HCT116 (cell line): ENCODE results near the gene TPI1. TPM values are rescaled to one million over a fixed set of nuclear protein-coding genes. Genes with fewer than 3 reads are reported as not detected.

Experiments used
- ATAC-seq: fragments of 200-7000 bp; cut with Tn5 transposase; 2 replicates; pipeline ENCODE4 v1.9.1; 2020; ENCODE audit warnings: mild to moderate bottlenecking, moderate library complexity
- BruUV-seq: library from RNA; stranded (reverse); fragments of 400-500 nt; replicated peaks from 2 replicates; lab custom pipeline; 2021; lab: Mats Ljungman, UMichigan
- CTCF ChIA-PET: fragments of 300-600 bp; sonication (Branson Sonifier 250); formaldehyde crosslinking; loops from one replicate; lab custom pipeline; 2021; ENCODE audit warnings: antibody characterized with exemption; lab: Charles Lee
- POLR2A ChIA-PET: fragments of 300-600, 350-600 bp; sonication (Branson Sonifier 250); formaldehyde crosslinking; loops from one replicate; lab custom pipeline; 2021; ENCODE audit warnings: antibody characterized with exemption; lab: Charles Lee
- RAD21 ChIA-PET, 2 experiments: fragments of 300-600 bp; sonication (Branson Sonifier 250); formaldehyde crosslinking; loops; one replicate each; lab custom pipeline; 2023; ENCODE audit warnings: low total read pairs in 2 of 2; ENCODE audit not compliant: uncharacterized antibody in 2 of 2, unreplicated experiment in 2 of 2, low non-redundant PET in 1 of 2; lab: Charles Lee
- DNase-seq: peaks from one replicate; pipeline ENCODE4 v3.0.0-alpha.2; 2010; ENCODE audit warnings: low read depth, low spot score
- H2AFZ ChIP-seq: fragments of 200-600 bp; shearing (Covaris generic), sonication (generic); 2 replicates; pipeline ENCODE4 v1.6.1; 2017; ENCODE audit warnings: low read depth, mixed run types, mixed read lengths, antibody characterized with exemption, low read length; ENCODE audit not compliant: poor library complexity, severe bottlenecking
- H3K27ac ChIP-seq: 2 replicates; pipeline ENCODE4 v1.5.1; 2012; ENCODE audit warnings: low read depth, low read length
- H3K27me3 ChIP-seq: fragments of 200-600 bp; sonication (generic); 2 replicates; pipeline ENCODE4 v1.6.1; 2016; ENCODE audit warnings: mixed run types, low read length, mixed read lengths; ENCODE audit not compliant: insufficient read depth
- H3K36me3 ChIP-seq, 2 experiments: fragments of 200-500 bp in 1 of 2; fragments of 200-600 bp in 1 of 2; sonication (Bioruptor generic) in 1 of 2; sonication (generic) in 1 of 2; 2 replicates each; pipeline versions ENCODE4 v1.5.1 to v1.6.1; 2014 to 2016; ENCODE audit warnings: low read length in 2 of 2, inconsistent platforms in 1 of 2, mixed read lengths in 1 of 2, mixed run types in 1 of 2; ENCODE audit not compliant: insufficient read depth in 2 of 2, control insufficient read depth in 1 of 2
- H3K4me1 ChIP-seq, 2 experiments: fragments of 200-600 bp in 1 of 2; sonication (generic) in 1 of 2; 2 replicates each; pipeline versions ENCODE4 v1.5.1 to v1.6.1; 2012 to 2017; ENCODE audit warnings: low read length in 2 of 2, inconsistent platforms in 1 of 2, mild to moderate bottlenecking in 1 of 2, mixed read lengths in 1 of 2, mixed run types in 1 of 2, moderate library complexity in 1 of 2; ENCODE audit not compliant: insufficient read depth in 2 of 2, control insufficient read depth in 1 of 2
- H3K4me2 ChIP-seq: fragments of 200-600 bp; sonication (generic); 2 replicates; pipeline ENCODE4 v1.6.1; 2017; ENCODE audit warnings: mixed run types, low read length, mixed read lengths
- H3K4me3 ChIP-seq, 2 experiments: fragments of 200-600 bp in 1 of 2; sonication (generic) in 1 of 2; replicated peaks in 1 of 2; 2 replicates each; pipeline ENCODE4 v1.5.1; 2011 to 2016; ENCODE audit warnings: low read length in 2 of 2, control low read depth in 1 of 2, low read depth in 1 of 2, mild to moderate bottlenecking in 1 of 2, mixed read lengths in 1 of 2, mixed run types in 1 of 2
- H3K79me2 ChIP-seq: fragments of 200-600 bp; sonication (generic); 2 replicates; pipeline ENCODE4 v1.6.1; 2017; ENCODE audit warnings: mild to moderate bottlenecking, mixed run types, low read length, moderate library complexity, mixed read lengths; ENCODE audit not compliant: insufficient read depth
- H3K9ac ChIP-seq: fragments of 200-600 bp; sonication (generic); 2 replicates; pipeline ENCODE4 v1.6.1; 2016; ENCODE audit warnings: low read length, mixed read lengths
- H3K9me2 ChIP-seq: fragments of 200-600 bp; sonication (generic), shearing (Covaris generic); 2 replicates; pipeline ENCODE4 v1.6.1; 2017; ENCODE audit warnings: mixed run types, mild to moderate bottlenecking, moderate library complexity; ENCODE audit not compliant: insufficient read depth
- H3K9me3 ChIP-seq, 2 experiments: fragments of 200-500 bp in 1 of 2; fragments of 200-600 bp in 1 of 2; sonication (Bioruptor generic) in 1 of 2; sonication (generic) in 1 of 2; 2 replicates each; pipeline ENCODE4 v1.6.1; 2014 to 2017; ENCODE audit warnings: low read length in 2 of 2, mixed read lengths in 2 of 2, inconsistent platforms in 1 of 2, low read depth in 1 of 2, mild to moderate bottlenecking in 1 of 2, mixed run types in 1 of 2, moderate library complexity in 1 of 2; ENCODE audit not compliant: control insufficient read depth in 1 of 2, insufficient read depth in 1 of 2
- H4K20me1 ChIP-seq: fragments of 200-600 bp; sonication (generic), shearing (Covaris generic); 2 replicates; pipeline ENCODE4 v1.6.1; 2017; ENCODE audit warnings: mixed run types, mild to moderate bottlenecking, moderate library complexity; ENCODE audit not compliant: insufficient read depth
- CBX3 ChIP-seq: IDR thresholded peaks from 2 replicates; pipeline ENCODE4 v1.6.1; 2012; ENCODE audit warnings: low read depth
- CTCF ChIP-seq, 3 experiments: fragments of 200-600 bp in 1 of 3; sonication (generic) in 1 of 3; IDR thresholded peaks in 2 of 3; conservative IDR thresholded peaks in 1 of 3; 2 replicates each; pipeline ENCODE4 v1.5.1; 2012 to 2017; ENCODE audit warnings: low read depth in 2 of 3, low read length in 2 of 3, antibody characterized with exemption in 1 of 3, borderline replicate concordance in 1 of 3, control low read depth in 1 of 3, mild to moderate bottlenecking in 1 of 3, mixed read lengths in 1 of 3, mixed run types in 1 of 3, moderate library complexity in 1 of 3; ENCODE audit not compliant: insufficient read depth in 1 of 3
- ELF1 ChIP-seq: IDR thresholded peaks from 2 replicates; pipeline ENCODE4 v1.6.1; 2012; ENCODE audit warnings: low read depth, borderline replicate concordance
- FOSL1 ChIP-seq: IDR thresholded peaks from 2 replicates; pipeline ENCODE4 v1.6.1; 2012; ENCODE audit warnings: low read depth
- JUND ChIP-seq: IDR thresholded peaks from 2 replicates; pipeline ENCODE4 v1.6.1; 2012
- MAX ChIP-seq: IDR thresholded peaks from 2 replicates; pipeline ENCODE4 v1.6.1; 2012
- POLR2A ChIP-seq: IDR thresholded peaks from 2 replicates; pipeline ENCODE4 v1.7.0; 2011; ENCODE audit warnings: borderline replicate concordance; ENCODE audit not compliant: insufficient read depth, insufficient read length; ENCODE audit errors: extremely low read depth
- RAD21 ChIP-seq: IDR thresholded peaks from 2 replicates; pipeline ENCODE4 v1.6.1; 2012; ENCODE audit warnings: low read depth, mild to moderate bottlenecking
- REST ChIP-seq: IDR thresholded peaks from 2 replicates; pipeline ENCODE4 v1.6.1; 2012; ENCODE audit warnings: low read depth
- SIN3A ChIP-seq: IDR thresholded peaks from 2 replicates; pipeline ENCODE4 v1.6.1; 2012; ENCODE audit warnings: low read depth
- SP1 ChIP-seq: IDR thresholded peaks from 2 replicates; pipeline ENCODE4 v1.6.1; 2012; ENCODE audit warnings: low read depth
- TCF7L2 ChIP-seq: IDR thresholded peaks from 2 replicates; pipeline ENCODE4 v1.7.0; 2011; ENCODE audit warnings: borderline replicate concordance, inconsistent platforms; ENCODE audit not compliant: insufficient read depth, insufficient read length; ENCODE audit errors: extremely low read depth
- YY1 ChIP-seq: IDR thresholded peaks from 2 replicates; pipeline ENCODE4 v1.6.1; 2011; ENCODE audit warnings: low read length, low read depth, moderate library complexity, mild to moderate bottlenecking; ENCODE audit not compliant: insufficient replicate concordance; ENCODE audit errors: extremely low read depth
- ZBTB33 ChIP-seq: IDR thresholded peaks from 2 replicates; pipeline ENCODE4 v1.6.1; 2011; ENCODE audit warnings: mild to moderate bottlenecking, low read length, moderate library complexity; ENCODE audit not compliant: insufficient replicate concordance; ENCODE audit errors: extremely low read depth
- ZFX ChIP-seq: fragments of 450-650 bp; IDR thresholded peaks from 2 replicates; pipeline ENCODE4 v1.6.1; 2017
- ZNF274 ChIP-seq: fragments of 200-500 bp; sonication (Bioruptor generic); IDR thresholded peaks from 2 replicates; pipeline ENCODE4 v1.6.1; 2014; ENCODE audit warnings: mild to moderate bottlenecking, low read depth, low read length, inconsistent platforms
- intact Hi-C: fragments of 100-400 bp; cut with micrococcal nuclease; formaldehyde crosslinking; loops from 2 replicates; pipeline ENCODE4 v1.10.0; 2022
- total RNA-seq: library from RNA; stranded (reverse); gene quantifications from one replicate; pipeline ENCODE4 v1.2.1, GENCODE V29; 2021; ENCODE audit not compliant: unreplicated experiment

TPI1 gene
- total RNA-seq, 1 experiment from 2014 or later: 1,068 TPM

GRCh38 chr12:6855322-6855721 lies 12.0 kb upstream of the TPI1 start:
- H3K4me2 ChIP-seq: no peak overlapping the region

More at GRCh38 chr12:6855322-6855721, 12.0 kb upstream of the TPI1 start:
- Histone ChIP-seq H3K9me2 (no peaks in the 10 kb centered on the region), H3K27me3 (no peaks in the 10 kb centered on the region), H3K9ac (no peak overlapping the region)
- no peak for ATAC-seq
- BruUV-seq: no TSS peak
- POLR2A ChIA-PET: interaction anchor here (8.9 kb wide), 1 partner anchor 14 kb away, joined by 186 read pairs; the partner anchor contains the start of genes SPSB2 and TPI1
- no peak for TF ChIP-seq SIN3A
- no peak for TF ChIP-seq RAD21
- TF ChIP-seq REST: no peak
- no peak for TF ChIP-seq ELF1
- TF ChIP-seq FOSL1: no peak
- TF ChIP-seq SP1: no peak
- no peak for TF ChIP-seq POLR2A
- TF ChIP-seq ZFX: no peak
- TF ChIP-seq CTCF (IDR thresholded peaks at IDR 0.05 in 2 of 3, conservative IDR thresholded peaks at IDR 0.05 in 1 of 3; ENCODE audit: borderline replicate concordance in 1 of 3, insufficient read depth in 1 of 3, low read depth in 2 of 3, low read length in 2 of 3): no peak
- TF ChIP-seq TCF7L2: no peak
- no peak for TF ChIP-seq YY1
- TF ChIP-seq JUND: no peak
- TF ChIP-seq CBX3: no peak
- TF ChIP-seq ZNF274: no peak
- TF ChIP-seq ZBTB33: no peak
- TF ChIP-seq MAX: no peak
- TF ChIP-seq, all 23 proteins: peak for 0
- no peak overlapping the region for H3K4me3 ChIP-seq
- no peaks in the 10 kb centered on the region for H4K20me1 ChIP-seq
- H2AFZ ChIP-seq: no peak overlapping the region
- H3K9me3 ChIP-seq: no peaks in the 10 kb centered on the region
- H3K27ac ChIP-seq: no peak overlapping the region
- RAD21 ChIA-PET: no interaction called here
- intact Hi-C loops: no loop called here
- peaks cover 37% of the 10 kb centered on the region for H3K79me2 ChIP-seq
- DNase-seq: no peak
- peaks cover 34 to 48% of the 10 kb centered on the region in 2 experiments; a peak in 3 of 4 replicates for H3K36me3 ChIP-seq
- peaks cover 11 to 23% of the 10 kb centered on the region in 2 experiments for H3K4me1 ChIP-seq
- CTCF ChIA-PET: no interaction called here
